Activated CD8-positive, alpha-beta memory T cell treated with anti-CD3 and anti-CD28 coated beads for 4 hours (primary cell): ENCODE results near the gene HIRA.
"Not testable (repeated sequence)": the region's sequence is repeated elsewhere in the genome, so short reads cannot be mapped to it uniquely, and the experiment has no call there.

Source experiments
- DNase-seq, 2 donors: peaks; one replicate each; pipeline ENCODE4 v3.0.0-alpha.2; 2020; ENCODE audit warnings: low read depth in 2 of 2

HIRA gene

GRCh38 chr22:19356708-19357269 is 74.7 kb downstream of the HIRA start:
- DNase-seq: no peak

GRCh38 chr22:19355413-19356157 is 75.9 kb downstream of the HIRA start:
- DNase-seq: no peak

DNA sequence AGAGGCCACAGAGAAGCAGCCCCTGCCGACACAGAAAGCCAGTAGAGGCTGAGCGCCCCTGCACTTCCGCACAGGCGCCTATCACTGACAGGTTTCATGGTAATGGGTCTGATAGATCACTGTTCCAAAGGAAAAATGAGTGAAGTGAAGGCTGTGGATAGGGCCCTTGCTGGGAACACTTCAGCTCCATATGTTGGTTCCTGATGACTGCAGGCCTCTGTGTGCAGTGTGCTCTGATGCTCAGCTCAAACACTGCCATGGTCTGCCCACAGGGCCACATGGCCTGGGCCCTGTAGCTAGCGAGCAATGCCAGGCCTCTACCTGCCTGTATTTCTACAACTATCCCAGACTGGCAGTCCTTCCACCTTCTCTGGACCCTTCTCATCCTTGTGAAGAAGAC is 77.3 kb downstream of the HIRA start:
- DNase-seq: no peak

- DNase-seq: no peak
These were observed 78.0 kb downstream of the HIRA start for GRCh38 chr22:19353363-19354131.

- no peak for DNase-seq
These were observed 78.8 kb downstream of the HIRA start for GRCh38 chr22:19352766-19353165.

- DNase-seq: no peak
These were observed 79.3 kb downstream of the HIRA start for GRCh38 chr22:19352217-19352616.

DNA sequence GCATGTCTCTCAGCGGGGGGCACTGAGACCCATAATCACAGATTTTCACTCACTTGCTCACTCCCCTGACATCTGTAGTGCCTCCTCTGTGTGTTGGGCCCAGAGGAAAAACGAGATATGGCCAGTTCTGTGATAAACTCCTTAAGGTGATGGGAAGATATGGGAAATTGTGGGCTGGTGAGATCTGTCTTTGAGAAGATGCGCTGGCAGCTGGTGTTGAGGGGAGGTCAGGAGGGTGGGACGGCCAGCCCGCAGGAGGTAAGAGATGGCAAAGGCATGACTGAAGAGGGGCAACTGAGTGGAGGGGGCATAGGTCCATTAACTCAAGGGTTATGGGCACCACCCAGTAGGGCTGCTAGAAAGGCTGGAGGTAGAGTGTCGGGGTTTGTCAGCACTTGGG is 79.9 kb downstream of the HIRA start:
- no peak for DNase-seq

- no peak for DNase-seq
These were observed 80.6 kb downstream of the HIRA start for GRCh38 chr22:19350947-19351346.

GRCh38 chr22:19350476-19350859 is 81.1 kb downstream of the HIRA start:
- no peak for DNase-seq

GRCh38 chr22:19349778-19350475 is 81.6 kb downstream of the HIRA start:
- no peak for DNase-seq

GRCh38 chr22:19346677-19347265 is 84.8 kb downstream of the HIRA start:
- no peak for DNase-seq

- DNase-seq: no peak
These were observed 87.1 kb downstream of the HIRA start for GRCh38 chr22:19344420-19344819.

DNA sequence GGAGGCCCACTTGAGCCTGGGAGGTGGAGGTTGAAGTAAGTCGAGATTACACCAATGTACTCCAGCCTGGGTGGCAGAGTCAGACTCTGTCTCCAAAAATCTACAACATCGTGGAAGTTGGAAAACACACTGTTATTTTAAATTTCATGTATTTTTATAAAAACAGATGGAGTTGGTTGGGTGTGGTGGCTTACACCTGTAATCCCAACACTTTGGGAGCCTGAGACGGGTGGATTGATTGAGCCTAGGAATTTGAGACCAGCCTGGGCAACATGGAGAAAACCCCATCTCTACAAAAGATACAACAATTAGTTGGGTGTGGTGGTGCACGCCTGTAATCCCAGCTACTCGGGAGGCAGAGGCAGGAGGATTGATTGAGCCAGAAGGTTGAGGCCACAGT is 88.1 kb downstream of the HIRA start:
- no peak for DNase-seq

- no peak for DNase-seq
These were observed 90.0 kb downstream of the HIRA start for GRCh38 chr22:19341500-19341899.

DNA sequence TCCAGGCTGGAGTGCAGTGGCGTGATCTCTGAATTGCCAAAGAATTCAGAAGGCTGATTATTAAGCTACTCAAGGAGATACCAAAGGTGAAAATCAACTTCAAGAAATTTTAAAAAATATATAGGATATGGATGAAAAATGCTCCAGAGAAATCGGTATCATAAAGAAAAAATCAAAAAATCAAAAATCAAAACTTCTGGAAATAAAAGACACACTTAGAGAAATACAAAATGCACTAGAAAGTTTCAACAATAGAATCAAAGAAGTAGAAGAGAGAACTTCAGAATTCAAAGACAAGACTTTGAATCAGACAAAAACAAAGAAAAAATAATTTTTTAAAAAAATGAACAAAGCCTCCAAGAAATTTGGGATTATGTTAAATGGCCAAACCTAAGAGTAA is 94.4 kb downstream of the HIRA start:
- DNase-seq: no peak

- no peak for DNase-seq
These were observed 95.1 kb downstream of the HIRA start for GRCh38 chr22:19336133-19337075.

DNA sequence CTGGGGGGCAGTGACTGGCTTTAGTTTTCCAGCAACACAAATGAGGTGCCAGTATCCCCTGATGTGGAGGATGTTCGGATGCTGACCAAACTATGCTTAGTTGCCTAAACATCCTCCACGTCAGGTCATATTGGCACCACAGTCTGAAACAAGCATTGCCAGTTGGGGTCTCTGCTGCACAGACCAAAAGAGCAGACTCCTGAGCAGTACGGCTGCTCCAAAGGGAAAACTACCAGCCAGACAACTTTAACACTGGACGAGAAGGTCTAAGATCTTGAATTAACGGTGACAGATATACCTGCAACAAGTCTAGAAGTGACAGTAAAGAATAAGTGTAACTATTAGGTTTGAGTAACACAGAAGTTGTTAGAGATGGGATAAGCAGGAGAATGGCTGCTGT is 99.6 kb downstream of the HIRA start:
- DNase-seq: no peak

DNA sequence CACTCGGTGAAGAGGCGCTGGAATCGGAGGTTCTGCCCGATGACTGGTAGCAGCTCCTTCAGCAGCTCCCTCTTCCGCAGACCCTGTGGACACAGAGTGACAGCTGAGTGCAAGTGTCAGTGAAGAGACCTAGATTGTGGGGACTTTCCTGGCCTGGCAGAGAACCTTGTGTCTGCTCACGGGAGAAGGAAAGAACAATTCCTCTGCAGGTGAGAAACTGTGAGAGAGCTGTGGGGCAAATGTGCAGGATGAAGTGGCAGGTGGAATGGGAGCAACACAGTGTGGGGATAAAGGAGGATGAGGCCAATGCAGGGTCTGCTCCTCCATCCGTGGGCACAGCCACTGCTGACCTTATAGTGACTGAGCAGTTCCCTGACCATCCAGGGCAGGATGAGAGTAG is 100.1 kb downstream of the HIRA start:
- no peak for DNase-seq

GRCh38 chr22:19330865-19331418 is 100.6 kb downstream of the HIRA start:
- DNase-seq: no peak

GRCh38 chr22:19330205-19330604 is 101.3 kb downstream of the HIRA start:
- not testable (repeated sequence) for DNase-seq

DNA sequence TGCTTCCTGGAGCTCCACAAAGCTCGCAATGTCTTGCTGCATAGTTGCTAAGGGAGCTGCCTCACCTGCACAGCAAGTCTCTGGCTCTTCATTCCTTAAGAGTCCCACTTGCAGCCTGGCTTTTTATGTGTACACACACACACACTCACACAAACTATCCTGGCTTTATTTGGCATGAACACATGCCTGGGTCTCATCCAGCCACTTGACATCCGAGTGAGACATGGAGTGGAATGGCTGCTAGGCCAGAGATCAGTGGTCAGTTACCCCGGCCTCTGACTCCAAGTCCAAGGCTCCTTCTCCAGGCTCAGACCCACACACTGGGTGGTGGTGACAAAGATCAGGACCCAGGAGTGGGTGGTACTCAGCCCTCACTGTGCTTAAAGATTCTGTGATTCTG is 102.1 kb downstream of the HIRA start:
- DNase-seq: no peak
